ENCODE data around the gene PPARG. TPM values are rescaled to one million over a fixed set of nuclear protein-coding genes. Genes with fewer than 3 reads are reported as not detected.

Gene PPARG
- total and polyA plus RNA-seq, 4 donors = 5.2 to 15.7 (median 7.0) TPM

GRCh38 chr3:12267376-12268030, 21.4 kb upstream of the PPARG start:
- WGBS = 27% methylated on average over 3 of the region's 3 CpGs
- no peak for TF ChIP-seq REST (IDR thresholded peaks at IDR 0.05)
- no peak for TF ChIP-seq SP1 (IDR thresholded peaks at IDR 0.05)
- peak in 1 of 2 donors; percentile 25 for TF ChIP-seq HNF4A (conservative IDR thresholded peaks at IDR 0.05)
- no peak for TF ChIP-seq NR2F2 (IDR thresholded peaks at IDR 0.05)
- TF ChIP-seq FOXA2 (IDR thresholded peaks at IDR 0.05) = no peak
- TF ChIP-seq HNF4G (IDR thresholded peaks at IDR 0.05) = no peak
- peaks cover 0 to 5% (median 0%) of the 10 kb centered on the region in 4 donors for H3K4me1 ChIP-seq (ENCODE audit: control insufficient read depth in 4 of 4, insufficient read depth in 4 of 4, low read length in 3 of 4)
- H3K9ac ChIP-seq (ENCODE audit: low read depth in 1 of 2, low read length in 2 of 2) = no peak overlapping the region
- H3K9me3 ChIP-seq (ENCODE audit: control insufficient read depth in 4 of 4, low read length in 3 of 4) = no peaks in the 10 kb centered on the region
- no peaks in the 10 kb centered on the region for H3K36me3 ChIP-seq (ENCODE audit: control insufficient read depth in 4 of 4, insufficient read depth in 3 of 4, low read depth in 1 of 4, low read length in 3 of 4)
- DNase-seq (ENCODE audit: low spot score) = no peak
- H3K27me3 ChIP-seq (ENCODE audit: control insufficient read depth in 4 of 4, insufficient read depth in 4 of 4, low read length in 3 of 4) = no peaks in the 10 kb centered on the region
- H3K4me3 ChIP-seq (ENCODE audit: low read depth in 1 of 3, low read length in 3 of 3) = no peak overlapping the region
- no peak overlapping the region for H3K27ac ChIP-seq (ENCODE audit: low read depth in 1 of 2, low read length in 2 of 2)

- H3K9me3 ChIP-seq (ENCODE audit: control insufficient read depth in 4 of 4, low read length in 3 of 4) = no peaks in the 10 kb centered on the region
- no peak overlapping the region for H3K27ac ChIP-seq (ENCODE audit: low read depth in 1 of 2, low read length in 2 of 2)
- H3K36me3 ChIP-seq (ENCODE audit: control insufficient read depth in 4 of 4, insufficient read depth in 3 of 4, low read depth in 1 of 4, low read length in 3 of 4) = no peaks in the 10 kb centered on the region
- H3K4me1 ChIP-seq (ENCODE audit: control insufficient read depth in 4 of 4, insufficient read depth in 4 of 4, low read length in 3 of 4) = peaks cover 0 to 5% (median 0%) of the 10 kb centered on the region in 4 donors
- DNase-seq (ENCODE audit: low spot score) = no peak
- no peak for TF ChIP-seq MAX (IDR thresholded peaks at IDR 0.05)
- no peak for TF ChIP-seq CTCF (IDR thresholded peaks at IDR 0.05; ENCODE audit: low read depth, low read length, missing input control)
- no peak for TF ChIP-seq HNF4A (conservative IDR thresholded peaks at IDR 0.05)
- TF ChIP-seq FOXA1 (IDR thresholded peaks at IDR 0.05) = no peak
- no peak for TF ChIP-seq RXRA (IDR thresholded peaks at IDR 0.05)
- no peak for TF ChIP-seq EGR1 (IDR thresholded peaks at IDR 0.05; ENCODE audit: low read depth in 2 of 2)
- TF ChIP-seq REST (IDR thresholded peaks at IDR 0.05) = no peak
- TF ChIP-seq ATF3 (IDR thresholded peaks at IDR 0.05) = no peak
- TF ChIP-seq JUND (IDR thresholded peaks at IDR 0.05) = no peak
- TF ChIP-seq GABPA (IDR thresholded peaks at IDR 0.05 in 1 of 2, conservative IDR thresholded peaks at IDR 0.05 in 1 of 2) = no peak
- no peak for TF ChIP-seq YY1 (IDR thresholded peaks at IDR 0.05)
- TF ChIP-seq ZBTB33 (IDR thresholded peaks at IDR 0.05) = no peak
- no peak for TF ChIP-seq RAD21 (IDR thresholded peaks at IDR 0.05)
- no peak for TF ChIP-seq TAF1 (conservative IDR thresholded peaks at IDR 0.05)
- no peak for TF ChIP-seq HNF4G (IDR thresholded peaks at IDR 0.05)
- H3K27me3 ChIP-seq (ENCODE audit: control insufficient read depth in 4 of 4, insufficient read depth in 4 of 4, low read length in 3 of 4) = no peaks in the 10 kb centered on the region
- no peak overlapping the region for H3K4me3 ChIP-seq (ENCODE audit: low read depth in 1 of 3, low read length in 3 of 3)
- H3K9ac ChIP-seq (ENCODE audit: low read depth in 1 of 2, low read length in 2 of 2) = no peak overlapping the region
- WGBS = 64% methylated on average over 3 of the region's 3 CpGs
These were observed 20.7 kb upstream of the PPARG start for GRCh38 chr3:12268049-12268735.
